CD4-positive, alpha-beta T cell (primary cell): Measurements from ENCODE around the gene PI4KB. TPM values are rescaled to one million over a fixed set of nuclear protein-coding genes. Genes with fewer than 3 reads are reported as not detected.
A peak's percentile ranks its signal among the peaks of the same experiment; 100 is the strongest.
"Not testable (repeated sequence)": the region's sequence is repeated elsewhere in the genome, so short reads cannot be mapped to it uniquely, and the experiment has no call there.

Experiments used
- ATAC-seq: fragments of 200-7000 bp; cut with Tn5 transposase; one replicate; pipeline ENCODE4 v1.10.0; 2022; ENCODE audit warnings: mild to moderate bottlenecking; ENCODE audit not compliant: poor library complexity
- CTCF ChIA-PET: fragments of 350-600 bp; sonication (Branson Sonifier 250); formaldehyde crosslinking; loops from one replicate; lab custom pipeline; 2021; ENCODE audit warnings: antibody characterized with exemption, inconsistent platforms; lab: Charles Lee
- POLR2A ChIA-PET: fragments of 350-600 bp; sonication (Branson Sonifier 250); formaldehyde crosslinking; loops from one replicate; lab custom pipeline; 2021; ENCODE audit warnings: antibody characterized with exemption, inconsistent platforms; lab: Charles Lee
- DNase-seq, 14 experiments: peaks; one replicate each; pipeline ENCODE4 v3.0.0-alpha.2; 2013 to 2020; ENCODE audit warnings: mixed read lengths in 2 of 14
- H3K27ac ChIP-seq, 2 donors: one replicate each; pipeline versions ENCODE4 v1.5.1 to v1.7.0; 2013; ENCODE audit warnings: low read length in 2 of 2, low read depth in 1 of 2, mild to moderate bottlenecking in 1 of 2
- H3K27me3 ChIP-seq, 2 experiments: 1 replicate in 1 of 2; 2 replicates in 1 of 2; pipeline versions ENCODE4 v1.6.1 to v1.7.0; 2013; ENCODE audit warnings: low read length in 2 of 2, control low read depth in 1 of 2, mild to moderate bottlenecking in 1 of 2, moderate library complexity in 1 of 2; ENCODE audit not compliant: insufficient read depth in 2 of 2, control insufficient read depth in 1 of 2
- H3K36me3 ChIP-seq: one replicate; pipeline ENCODE4 v1.6.1; 2013; ENCODE audit warnings: low read length, control low read depth; ENCODE audit not compliant: insufficient read depth
- H3K4me1 ChIP-seq: one replicate; pipeline ENCODE4 v1.6.1; 2013; ENCODE audit warnings: low read length, control low read depth; ENCODE audit not compliant: insufficient read depth
- H3K4me3 ChIP-seq: one replicate; pipeline ENCODE4 v1.5.1; 2013; ENCODE audit warnings: mild to moderate bottlenecking, low read length, moderate library complexity
- H3K9me3 ChIP-seq, 2 experiments: 1 replicate in 1 of 2; 2 replicates in 1 of 2; pipeline versions ENCODE4 v1.6.1 to v1.7.0; 2013; ENCODE audit warnings: low read length in 2 of 2, mild to moderate bottlenecking in 2 of 2, control low read depth in 1 of 2, moderate library complexity in 1 of 2; ENCODE audit not compliant: control insufficient read depth in 1 of 2, insufficient read depth in 1 of 2
- H3K27ac Mint-ChIP-seq: one replicate; pipeline ENCODE4 v1.8.0; 2020; ENCODE audit warnings: mixed read lengths
- H3K27me3 Mint-ChIP-seq: one replicate; pipeline ENCODE4 v1.8.0; 2021; ENCODE audit warnings: mixed read lengths
- H3K36me3 Mint-ChIP-seq: one replicate; pipeline ENCODE4 v1.8.0; 2021; ENCODE audit warnings: low read depth, mixed read lengths
- H3K4me1 Mint-ChIP-seq: one replicate; pipeline ENCODE4 v1.8.0; 2021; ENCODE audit warnings: low read depth, mixed read lengths
- H3K4me3 Mint-ChIP-seq: one replicate; pipeline ENCODE4 v1.8.0; 2020; ENCODE audit warnings: mild to moderate bottlenecking, mixed read lengths
- H3K9me3 Mint-ChIP-seq: one replicate; pipeline ENCODE4 v1.8.0; 2020; ENCODE audit warnings: mixed read lengths
- intact Hi-C, 2 experiments: fragments of 100-400 bp; cut with DNase I in 1 of 2; cut with micrococcal nuclease in 1 of 2; formaldehyde crosslinking; loops; one replicate each; pipeline versions ENCODE4 v1.15.1 to v1.9.0; 2023 to 2025; cut with DNase I, micrococcal nuclease
- total RNA-seq, 174 experiments: library from RNA in 2 of 174; stranded (reverse) in 2 of 174; gene quantifications; one replicate each; pipeline ENCODE4 v1.2.3 and lab custom pipeline; 2021 to 2026
- TF ChIP-seq, protein P1 (sequence below): fragments of 200-600 bp; IDR thresholded peaks from one replicate; pipeline ENCODE4 v1.8.0; 2022; ENCODE audit warnings: antibody characterized with exemption, mild to moderate bottlenecking

PI4KB gene
- total RNA-seq, 2 experiments from 2014 or later: 50.2 to 51.0 TPM

DNA sequence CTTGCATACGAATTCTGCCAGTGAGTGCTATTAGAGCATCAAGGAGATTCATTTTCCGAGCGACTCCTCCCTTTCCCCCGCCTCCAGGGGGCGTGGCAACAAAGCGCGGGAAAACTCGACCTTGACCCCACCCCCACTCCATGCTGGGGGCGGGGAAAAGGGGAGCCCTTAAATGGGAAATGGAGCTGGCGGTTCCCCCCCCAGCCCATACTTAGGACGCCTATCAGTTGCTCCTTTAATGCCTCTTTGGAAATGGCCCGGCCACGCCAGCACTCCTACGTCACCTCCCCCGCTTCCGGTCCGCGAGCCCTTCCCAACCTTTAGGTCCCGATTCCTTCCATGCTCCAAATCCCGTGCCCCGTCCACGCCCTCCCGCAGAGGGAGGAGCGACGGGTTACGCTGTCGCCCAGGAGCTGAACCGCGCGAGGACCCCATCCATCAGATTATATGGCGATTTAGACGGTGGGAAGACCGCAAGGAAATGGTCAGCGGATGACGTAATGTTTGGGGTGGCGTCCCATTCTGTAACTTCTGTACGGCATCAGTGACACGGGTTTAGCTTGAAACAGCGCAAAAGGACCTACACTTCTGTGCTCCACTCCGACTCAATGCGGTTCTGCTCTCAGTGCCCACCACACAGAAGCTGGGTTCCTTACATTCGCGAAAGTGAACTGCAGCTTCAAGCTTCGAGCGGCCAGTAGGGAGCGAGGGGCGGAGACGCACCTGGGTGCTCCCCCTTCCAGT lies 45.8 kb downstream of the PI4KB start:
- ATAC-seq (peak; percentile 33), DNase-seq (peak; percentile 91 to 97 (median 95))
- Mint-ChIP-seq H3K27ac (peak overlapping the region; percentile 93), H3K4me1 (peaks cover 42% of the 10 kb centered on the region), H3K9me3 (no peaks in the 10 kb centered on the region), H3K27me3 (no peaks in the 10 kb centered on the region), H3K36me3 (peaks cover 36% of the 10 kb centered on the region), H3K4me3 (peak overlapping the region; percentile 98)
- peaks cover 11% of the 10 kb centered on the region for H3K36me3 ChIP-seq
- no peaks in the 10 kb centered on the region for H3K27me3 ChIP-seq
- POLR2A ChIA-PET: interaction anchor here (0.5 to 3.4 kb wide), 34 partner anchors 9 to 1393 kb away, joined by 3 to 54 read pairs (median 4); partner anchors contain the start of genes C1orf56, ENSA, LYSMD1 and MCL1
- H3K9me3 ChIP-seq: no peaks in the 10 kb centered on the region
- peaks cover 38% of the 10 kb centered on the region for H3K4me1 ChIP-seq
- peak overlapping the region; percentile 64 for H3K4me3 ChIP-seq
- CTCF ChIA-PET: interaction anchor here (0.6 to 2.1 kb wide), 12 partner anchors 16 to 148 kb away, joined by 3 to 21 read pairs (median 4); partner anchors contain the start of genes LYSMD1, PSMB4, PSMD4 and VPS72
- intact Hi-C loops: loop anchor here (1.0 to 5.0 kb wide), 7 partner anchors 27 to 229 kb away; partner anchors contain the start of genes PI4KB (in 2 of the 2), PSMB4 (in 2 of the 2), CGN (in 1 of the 2) and PSMD4 (in 1 of the 2)
- peak overlapping the region; percentile 92 to 95 for H3K27ac ChIP-seq
- TF ChIP-seq, protein P1, sequence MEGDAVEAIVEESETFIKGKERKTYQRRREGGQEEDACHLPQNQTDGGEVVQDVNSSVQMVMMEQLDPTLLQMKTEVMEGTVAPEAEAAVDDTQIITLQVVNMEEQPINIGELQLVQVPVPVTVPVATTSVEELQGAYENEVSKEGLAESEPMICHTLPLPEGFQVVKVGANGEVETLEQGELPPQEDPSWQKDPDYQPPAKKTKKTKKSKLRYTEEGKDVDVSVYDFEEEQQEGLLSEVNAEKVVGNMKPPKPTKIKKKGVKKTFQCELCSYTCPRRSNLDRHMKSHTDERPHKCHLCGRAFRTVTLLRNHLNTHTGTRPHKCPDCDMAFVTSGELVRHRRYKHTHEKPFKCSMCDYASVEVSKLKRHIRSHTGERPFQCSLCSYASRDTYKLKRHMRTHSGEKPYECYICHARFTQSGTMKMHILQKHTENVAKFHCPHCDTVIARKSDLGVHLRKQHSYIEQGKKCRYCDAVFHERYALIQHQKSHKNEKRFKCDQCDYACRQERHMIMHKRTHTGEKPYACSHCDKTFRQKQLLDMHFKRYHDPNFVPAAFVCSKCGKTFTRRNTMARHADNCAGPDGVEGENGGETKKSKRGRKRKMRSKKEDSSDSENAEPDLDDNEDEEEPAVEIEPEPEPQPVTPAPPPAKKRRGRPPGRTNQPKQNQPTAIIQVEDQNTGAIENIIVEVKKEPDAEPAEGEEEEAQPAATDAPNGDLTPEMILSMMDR: peak; percentile 16

DNA sequence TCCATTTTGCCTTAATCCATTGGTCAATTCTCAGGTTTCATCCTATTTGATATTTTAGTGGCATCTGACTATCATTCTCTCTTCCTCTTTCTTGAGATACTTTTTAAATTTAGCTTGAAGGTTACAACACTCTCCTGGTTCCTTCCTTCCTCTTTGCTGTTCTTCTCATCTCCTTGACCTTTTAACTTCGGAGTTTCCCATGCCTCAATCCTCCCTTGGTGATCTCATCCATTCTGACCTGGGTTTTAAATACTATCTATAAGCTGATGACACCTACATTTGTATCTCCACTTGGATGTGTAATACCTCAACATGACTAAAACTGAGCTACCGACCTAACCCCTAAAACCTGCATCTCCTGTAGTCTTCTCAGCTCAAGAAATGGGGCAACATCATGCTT lies 50.0 kb downstream of the PI4KB start:
- H3K27ac ChIP-seq: no peak overlapping the region
- H3K4me3 Mint-ChIP-seq: no peak overlapping the region
- intact Hi-C loops: no loop called here
- H3K9me3 ChIP-seq: no peaks in the 10 kb centered on the region
- H3K4me1 ChIP-seq: peaks cover 12% of the 10 kb centered on the region
- no peaks in the 10 kb centered on the region for H3K27me3 ChIP-seq
- H3K9me3 Mint-ChIP-seq: no peaks in the 10 kb centered on the region
- TF ChIP-seq, protein P1: no peak
- POLR2A ChIA-PET: no interaction called here
- peaks cover 11% of the 10 kb centered on the region for H3K36me3 Mint-ChIP-seq
- no peaks in the 10 kb centered on the region for H3K36me3 ChIP-seq
- DNase-seq (peak in 2 of 14 experiments; percentile 60 to 73), ATAC-seq (no peak)
- H3K27ac Mint-ChIP-seq: no peak overlapping the region
- CTCF ChIA-PET: interaction anchor here (0.6 to 1.4 kb wide), 2 partner anchors 24 to 63 kb away, joined by 3 to 5 read pairs; no protein-coding TSS in a partner anchor
- peaks cover 15% of the 10 kb centered on the region for H3K4me1 Mint-ChIP-seq
- no peak overlapping the region for H3K4me3 ChIP-seq
- no peaks in the 10 kb centered on the region for H3K27me3 Mint-ChIP-seq

DNA sequence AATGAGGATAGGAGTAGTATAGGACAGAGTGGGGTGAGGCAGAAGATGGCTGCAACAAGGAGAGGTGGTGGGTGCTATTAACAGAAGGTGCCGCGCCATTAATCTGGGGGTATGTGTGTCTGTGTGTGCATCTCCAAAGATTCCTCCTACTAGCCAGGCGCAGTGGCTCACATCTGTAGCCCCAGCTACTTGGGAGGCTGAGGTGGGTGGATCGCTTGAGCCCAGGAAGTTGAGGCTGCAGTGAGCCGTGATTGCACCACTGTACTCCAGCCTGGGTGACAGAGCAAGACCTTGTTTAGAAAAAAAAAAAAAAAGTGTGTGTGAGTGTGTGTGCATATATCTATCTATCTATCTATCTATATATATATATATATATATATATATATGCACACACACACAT lies 51.9 kb downstream of the PI4KB start:
- H3K9me3 ChIP-seq, H3K36me3 ChIP-seq, H3K4me3 ChIP-seq, CTCF ChIA-PET, DNase-seq, H3K27ac Mint-ChIP-seq, H3K36me3 Mint-ChIP-seq, H3K27me3 Mint-ChIP-seq, intact Hi-C loops, H3K9me3 Mint-ChIP-seq, H3K4me3 Mint-ChIP-seq, POLR2A ChIA-PET, ATAC-seq, H3K4me1 Mint-ChIP-seq, H3K4me1 ChIP-seq, H3K27me3 ChIP-seq, H3K27ac ChIP-seq: not testable (repeated sequence)
